NOMO-1 (cell line): ENCODE data around the gene CCDC102A.
A peak's percentile ranks its signal among the peaks of the same experiment; 100 is the strongest.

Experiments
- DNase-seq, 2 experiments: peaks; one replicate each; lab custom pipeline; 2025; ENCODE audit not compliant: unreplicated experiment in 2 of 2; lab: John Stamatoyannopoulos, UW

The CCDC102A gene

DNA sequence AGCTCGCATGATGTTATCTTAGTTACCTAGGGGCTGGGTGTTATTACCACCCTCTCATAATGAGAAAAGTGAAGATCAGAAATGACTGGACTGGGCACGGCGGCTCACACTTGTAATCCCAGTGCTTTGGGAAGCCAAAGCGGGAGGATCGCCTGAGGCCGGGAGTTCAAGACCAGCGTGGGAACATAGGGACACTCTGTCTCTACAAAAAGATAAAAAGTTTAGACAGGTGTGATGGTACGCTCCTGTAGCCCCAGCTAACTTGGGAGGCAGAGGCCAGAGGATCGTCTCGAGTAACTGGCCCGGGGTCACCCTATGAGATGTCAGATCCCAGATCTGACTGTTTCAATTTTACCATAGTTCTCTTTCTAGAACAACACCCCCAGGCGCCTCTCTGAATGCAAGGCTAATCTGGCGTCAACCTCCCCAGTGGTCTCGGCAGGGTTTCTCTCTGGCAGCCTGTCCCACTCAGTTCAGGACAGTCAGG lies 1.9 kb upstream of the CCDC102A start:
- no peak for DNase-seq

DNA sequence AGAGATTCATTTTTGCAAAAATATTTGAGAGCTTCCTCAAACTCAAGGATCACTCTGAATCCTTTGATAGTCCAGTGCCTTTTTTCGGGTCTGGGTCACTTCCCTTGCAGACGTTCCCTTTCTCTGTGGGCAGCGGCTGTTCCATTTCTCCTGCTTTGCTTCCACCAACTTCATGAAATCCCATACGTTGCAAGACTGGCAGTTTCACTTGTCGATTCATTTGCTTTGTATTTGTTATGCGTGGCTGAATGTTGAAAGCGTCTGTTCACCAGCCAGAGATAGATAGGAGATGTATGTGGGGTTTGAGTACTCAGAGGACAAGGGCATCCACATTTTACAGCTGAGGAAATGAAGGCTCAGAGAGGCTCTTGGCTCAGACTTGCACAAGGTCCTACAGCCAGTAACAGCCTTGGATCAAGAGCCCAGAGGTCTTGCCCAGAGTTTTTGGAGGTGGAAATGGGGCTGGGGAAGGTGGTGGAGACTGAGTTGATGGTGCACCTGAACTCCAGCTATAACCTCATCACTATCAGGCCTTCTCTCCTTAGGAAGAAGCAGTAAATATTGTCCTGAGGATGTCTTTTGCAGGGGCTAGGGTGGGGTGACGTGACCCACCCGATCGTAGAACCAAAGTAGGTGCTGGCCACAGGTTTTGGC lies 1.3 kb upstream of the CCDC102A start:
- DNase-seq: peak in 1 of 2 experiments; percentile 18

DNA sequence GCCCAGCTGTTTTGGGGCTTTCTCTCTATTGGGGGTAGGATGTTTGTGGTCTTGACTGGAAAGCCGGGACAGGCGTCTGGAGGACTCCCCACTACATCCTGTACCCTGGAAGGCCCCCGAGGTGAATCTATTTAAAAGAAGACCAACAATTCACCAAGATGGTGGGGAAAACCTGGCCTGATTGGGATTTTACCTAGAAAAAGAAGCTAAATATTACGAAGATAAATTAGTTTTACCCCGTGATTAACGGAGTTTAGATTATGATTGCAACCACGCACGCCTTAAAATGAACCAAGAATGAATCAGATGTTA lies 779 bp upstream of the CCDC102A start:
- no peak for DNase-seq

DNA sequence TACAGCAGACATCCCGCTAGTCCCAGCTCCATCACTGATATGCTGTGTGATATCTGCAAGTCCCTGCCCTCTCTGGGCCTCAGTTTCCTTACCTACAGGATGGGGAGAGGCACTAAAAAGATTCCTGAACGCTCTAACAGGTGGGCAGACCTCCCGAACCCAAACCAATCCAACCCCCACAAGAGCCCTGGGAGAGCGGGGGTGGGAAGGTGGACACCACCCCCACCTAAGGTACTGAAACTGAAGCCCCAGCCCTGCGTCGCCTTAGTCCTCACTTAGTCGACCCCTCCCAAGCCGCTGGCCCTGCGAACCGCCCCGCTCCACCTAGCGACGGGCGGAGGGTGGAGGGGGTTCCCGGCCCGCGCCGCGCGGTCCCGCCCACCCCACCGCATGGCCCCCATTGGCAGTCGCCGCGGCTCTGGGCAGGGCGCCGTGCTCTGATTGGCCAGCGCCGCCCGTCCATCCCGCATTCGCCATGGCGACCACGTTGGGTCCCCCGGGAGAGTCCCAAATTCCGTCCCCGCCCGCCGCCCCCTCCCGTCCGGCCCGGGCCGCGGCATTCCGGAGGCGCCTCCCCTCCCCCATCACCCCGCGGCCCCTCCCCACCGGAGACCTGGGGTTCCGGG lies 578 bp downstream of the CCDC102A start:
- peak; percentile 80 to 83 for DNase-seq

DNA sequence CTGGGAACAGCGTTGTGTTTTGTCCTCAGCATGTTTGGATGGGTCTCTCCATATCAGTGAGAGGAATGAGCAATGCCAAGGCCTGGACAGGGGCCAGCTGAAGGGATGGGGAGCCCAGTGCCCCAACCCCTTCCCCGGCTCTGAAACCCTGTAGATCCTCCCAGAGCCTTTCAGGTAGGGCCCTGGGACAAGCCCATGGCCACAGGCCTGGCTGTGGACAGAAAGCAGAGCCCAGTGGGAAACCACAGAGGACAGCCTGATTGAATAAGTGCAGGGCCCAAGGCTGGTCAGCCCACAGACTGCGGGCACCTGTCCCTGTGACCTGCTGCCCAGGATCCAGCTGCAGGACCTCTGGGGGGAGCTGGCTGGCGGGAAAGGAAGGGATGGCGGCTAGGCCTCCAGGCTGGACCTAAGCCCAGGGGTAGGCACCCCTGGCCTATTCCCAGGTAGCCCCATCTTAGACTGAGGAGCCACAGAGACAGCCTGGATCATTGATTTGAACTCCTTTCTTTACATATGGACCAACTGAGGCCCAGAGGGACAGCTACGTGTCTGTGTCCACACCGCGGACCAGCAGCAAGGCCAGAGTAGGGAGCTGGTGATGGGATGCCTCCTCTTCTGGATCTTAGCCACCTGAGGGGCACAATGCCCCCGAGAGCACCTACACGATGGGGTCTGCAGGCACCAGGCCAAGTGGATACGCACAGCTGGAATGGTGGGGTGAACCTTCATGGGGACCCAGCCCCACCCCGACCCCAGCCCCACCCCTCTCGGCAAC lies 1.3 kb downstream of the CCDC102A start:
- DNase-seq: no peak

DNA sequence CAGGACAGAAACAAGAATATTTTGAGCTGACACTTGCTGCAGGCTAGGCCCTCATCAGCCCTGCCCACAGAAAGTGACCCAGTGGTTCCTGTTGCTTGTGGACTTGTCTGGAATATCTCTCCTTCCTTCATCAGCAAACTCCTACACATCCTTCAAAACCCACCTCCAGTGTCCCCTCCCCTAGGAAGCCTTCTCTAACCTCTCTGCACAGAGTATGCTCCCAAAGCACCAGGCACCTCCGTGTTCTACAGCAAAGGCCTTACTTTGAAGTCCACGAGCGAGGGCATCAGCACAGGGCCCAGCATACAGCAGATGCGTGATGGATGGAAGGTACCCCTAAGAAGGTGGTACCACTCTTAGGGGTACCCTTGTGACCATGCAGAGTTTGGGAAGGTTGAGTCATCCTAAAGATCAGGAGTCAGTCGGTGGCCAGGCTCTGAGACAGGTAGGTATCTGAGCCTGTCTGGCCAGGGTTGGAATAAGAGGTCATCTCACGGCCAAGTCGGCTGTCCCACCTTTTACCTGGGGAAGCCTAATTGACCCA lies 2.0 kb downstream of the CCDC102A start:
- no peak for DNase-seq

DNA sequence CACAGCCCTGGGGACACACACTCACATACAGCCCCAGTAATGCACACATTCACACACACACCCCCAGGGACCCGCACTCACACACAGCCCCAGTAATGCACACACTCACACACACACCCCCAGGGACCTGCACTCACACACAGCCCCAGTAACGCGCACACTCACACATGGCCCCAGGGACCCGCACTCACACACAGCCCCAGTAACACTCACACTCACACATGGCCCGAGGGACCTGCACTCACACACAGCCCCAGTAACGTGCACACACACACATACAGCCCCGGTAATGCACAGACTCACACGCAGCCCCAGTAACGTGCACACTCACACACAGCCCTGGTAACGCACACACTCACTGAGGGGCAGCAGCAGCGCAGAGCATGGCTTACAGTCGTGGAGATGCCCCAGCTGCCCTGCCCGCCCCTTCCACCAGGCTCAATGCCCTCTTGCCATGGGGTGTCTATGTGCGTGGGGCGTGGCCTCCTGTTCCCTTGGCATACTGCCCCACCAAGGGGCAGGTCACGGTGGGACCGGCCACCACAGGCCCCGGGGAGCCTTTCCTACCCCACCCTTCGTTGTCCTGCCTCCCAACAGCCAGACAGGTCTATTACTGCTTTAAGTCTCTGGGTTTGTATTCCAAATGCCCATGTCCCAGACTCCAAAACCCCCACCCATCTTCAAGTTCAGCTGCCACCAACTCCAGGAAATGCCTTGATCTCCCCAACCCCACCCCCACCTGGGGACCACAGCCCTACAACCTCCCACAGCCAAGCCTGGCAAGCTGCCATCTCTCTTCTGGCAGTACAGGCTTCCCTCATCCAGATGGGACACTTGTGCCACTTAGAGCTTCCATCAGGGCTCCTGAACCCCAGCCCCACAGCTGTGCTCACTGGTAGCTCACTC lies 2.7 kb downstream of the CCDC102A start:
- no peak for DNase-seq

DNA sequence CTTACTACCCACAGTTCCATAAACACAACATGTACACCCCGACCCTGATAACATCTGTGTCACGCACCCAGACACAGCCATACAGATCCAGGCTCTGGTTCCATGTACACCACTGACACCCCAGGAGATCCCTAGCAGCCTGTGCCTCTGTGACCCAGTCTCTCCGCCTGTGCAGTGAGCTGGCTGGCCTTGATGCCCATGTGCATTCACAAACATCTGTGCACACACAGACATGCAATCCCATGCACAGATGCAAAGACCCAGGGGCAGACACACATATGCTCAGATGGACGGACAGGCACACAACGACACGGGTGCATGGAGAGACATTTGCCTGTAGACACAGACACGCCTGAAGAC lies 4.1 kb downstream of the CCDC102A start:
- no peak for DNase-seq

DNA sequence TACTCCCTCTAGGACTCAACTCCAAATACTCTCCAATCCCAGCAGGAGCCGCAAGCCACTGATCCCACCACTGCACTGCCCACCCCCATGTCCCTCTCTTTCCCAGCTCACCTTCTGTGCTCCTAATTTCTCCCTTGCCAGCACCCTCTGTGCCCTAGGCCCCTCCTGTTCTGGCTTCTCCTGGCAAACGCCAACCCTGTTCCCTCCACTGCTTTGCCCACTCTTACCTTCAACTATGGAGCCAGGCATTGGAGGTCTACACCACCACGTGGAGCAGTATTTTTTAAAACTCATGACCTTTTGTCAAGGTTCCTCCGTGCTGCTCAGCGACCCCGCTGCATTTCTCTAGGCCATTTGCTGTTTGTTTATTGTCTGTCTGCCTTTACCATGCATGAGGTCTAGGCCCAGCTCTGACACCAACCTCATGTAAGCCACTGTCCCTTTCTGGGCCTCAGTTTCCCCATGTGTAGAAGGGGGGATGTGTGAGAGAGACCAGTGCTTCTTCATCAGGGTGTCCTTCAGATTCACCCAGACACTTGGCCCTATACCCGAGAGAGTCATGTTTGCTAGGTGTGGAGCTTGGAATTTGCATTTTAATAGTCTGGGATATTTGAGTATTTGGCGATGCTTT lies 4.6 kb downstream of the CCDC102A start:
- no peak for DNase-seq

DNA sequence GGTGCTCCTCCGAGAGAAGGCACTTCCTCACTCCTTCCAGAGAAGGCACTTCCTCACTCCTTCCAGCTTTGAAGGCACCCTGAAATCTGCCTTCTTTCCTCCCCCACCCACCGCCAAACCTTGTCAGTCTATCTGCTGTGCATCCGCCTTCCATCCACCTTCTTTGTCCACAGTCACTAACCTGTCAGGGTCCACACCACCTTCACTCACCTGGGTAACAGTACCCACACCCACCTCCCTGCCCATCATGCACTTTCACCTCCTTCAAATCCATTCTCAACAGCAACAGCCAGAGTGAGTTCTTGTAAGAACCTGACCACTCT lies 5.2 kb downstream of the CCDC102A start:
- no peak for DNase-seq

DNA sequence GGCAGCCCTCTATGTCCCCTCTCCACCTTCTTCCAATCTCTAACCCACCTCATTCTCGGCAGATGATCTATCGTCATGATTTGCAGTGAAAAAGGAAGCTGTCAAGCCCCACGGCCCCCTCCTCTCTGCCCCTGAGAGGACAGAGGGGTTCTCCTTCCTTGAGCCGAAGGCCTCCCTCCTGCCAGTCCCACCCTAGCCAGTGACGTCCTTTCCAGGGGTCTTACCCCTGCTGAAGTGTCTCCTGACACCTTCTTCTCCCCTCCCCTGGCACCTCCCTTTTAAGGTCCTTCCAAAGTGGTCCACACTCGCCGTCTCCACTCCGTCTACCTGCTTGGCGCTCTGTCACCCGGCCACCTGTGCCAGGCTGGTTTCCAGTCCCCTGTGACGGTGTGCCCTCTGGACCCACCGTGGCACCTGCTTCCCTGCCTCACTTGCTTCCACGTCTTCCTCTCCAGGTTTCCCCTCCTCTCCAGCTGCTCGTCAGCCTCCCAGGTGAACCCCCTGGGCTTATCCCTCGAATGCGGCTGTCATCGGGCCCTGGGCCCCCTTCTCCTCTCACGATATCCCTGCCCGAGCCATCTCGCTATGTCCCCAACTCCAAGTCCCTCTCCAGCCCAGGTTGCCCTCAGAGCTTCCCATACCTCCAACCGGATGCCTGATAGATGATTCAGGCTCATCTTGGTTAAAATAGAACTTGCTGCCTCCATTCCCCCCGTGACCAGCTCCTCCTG lies 5.7 kb downstream of the CCDC102A start:
- DNase-seq: no peak

DNA sequence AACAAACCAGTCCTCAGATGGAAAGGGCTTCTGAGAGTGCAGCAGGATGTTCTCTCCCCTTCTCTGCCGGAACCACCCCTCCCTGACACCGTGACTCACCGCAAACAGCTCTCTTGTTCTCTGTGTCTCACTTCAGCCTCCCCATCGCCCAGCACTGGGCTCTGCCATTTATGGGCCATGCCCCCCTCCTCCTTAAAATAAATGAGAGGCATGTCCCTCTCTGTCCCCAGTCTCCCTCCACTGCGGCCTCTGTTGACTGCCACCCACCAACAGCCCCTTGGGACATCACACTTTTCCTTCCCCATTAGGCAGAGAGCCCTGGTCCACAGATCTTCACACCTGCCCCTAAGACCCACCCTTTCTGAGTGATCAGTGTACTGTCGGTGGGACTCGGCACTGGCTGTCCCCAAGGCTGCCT lies 6.3 kb downstream of the CCDC102A start:
- peak; percentile 8 to 34 for DNase-seq

DNA sequence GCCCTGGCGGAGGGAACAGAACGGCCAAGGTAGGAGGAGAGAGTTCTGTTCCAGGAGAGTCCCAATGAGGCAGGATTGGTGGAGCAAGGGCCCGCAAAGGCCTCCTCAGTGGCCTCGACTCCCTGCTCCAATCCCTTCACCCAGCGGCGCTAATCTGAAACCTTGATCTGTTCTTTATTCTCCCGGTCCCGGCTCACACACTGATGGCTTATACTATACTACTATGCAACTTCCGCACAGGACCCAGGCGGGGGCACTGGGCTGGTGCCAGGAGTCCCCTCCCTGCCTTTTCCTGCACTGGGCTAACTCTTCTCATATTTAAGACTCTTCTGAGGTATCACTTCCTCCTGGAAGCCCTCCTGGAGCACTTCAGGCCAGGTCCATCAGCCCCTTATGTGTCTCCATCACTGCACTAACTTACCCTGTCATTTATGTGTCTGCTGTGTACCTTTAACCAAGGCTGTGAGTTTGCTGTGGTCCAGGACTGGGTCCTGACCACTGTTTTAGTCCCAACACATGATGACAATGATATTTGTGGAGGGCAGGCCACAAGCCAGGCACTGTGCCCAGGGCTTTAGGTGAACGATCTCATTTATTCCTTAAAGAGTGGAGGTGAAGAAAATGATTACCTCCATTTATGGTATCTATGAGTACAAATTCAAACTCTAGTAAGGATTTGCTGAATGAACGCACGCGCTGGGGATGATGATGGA lies 6.8 kb downstream of the CCDC102A start:
- no peak for DNase-seq

DNA sequence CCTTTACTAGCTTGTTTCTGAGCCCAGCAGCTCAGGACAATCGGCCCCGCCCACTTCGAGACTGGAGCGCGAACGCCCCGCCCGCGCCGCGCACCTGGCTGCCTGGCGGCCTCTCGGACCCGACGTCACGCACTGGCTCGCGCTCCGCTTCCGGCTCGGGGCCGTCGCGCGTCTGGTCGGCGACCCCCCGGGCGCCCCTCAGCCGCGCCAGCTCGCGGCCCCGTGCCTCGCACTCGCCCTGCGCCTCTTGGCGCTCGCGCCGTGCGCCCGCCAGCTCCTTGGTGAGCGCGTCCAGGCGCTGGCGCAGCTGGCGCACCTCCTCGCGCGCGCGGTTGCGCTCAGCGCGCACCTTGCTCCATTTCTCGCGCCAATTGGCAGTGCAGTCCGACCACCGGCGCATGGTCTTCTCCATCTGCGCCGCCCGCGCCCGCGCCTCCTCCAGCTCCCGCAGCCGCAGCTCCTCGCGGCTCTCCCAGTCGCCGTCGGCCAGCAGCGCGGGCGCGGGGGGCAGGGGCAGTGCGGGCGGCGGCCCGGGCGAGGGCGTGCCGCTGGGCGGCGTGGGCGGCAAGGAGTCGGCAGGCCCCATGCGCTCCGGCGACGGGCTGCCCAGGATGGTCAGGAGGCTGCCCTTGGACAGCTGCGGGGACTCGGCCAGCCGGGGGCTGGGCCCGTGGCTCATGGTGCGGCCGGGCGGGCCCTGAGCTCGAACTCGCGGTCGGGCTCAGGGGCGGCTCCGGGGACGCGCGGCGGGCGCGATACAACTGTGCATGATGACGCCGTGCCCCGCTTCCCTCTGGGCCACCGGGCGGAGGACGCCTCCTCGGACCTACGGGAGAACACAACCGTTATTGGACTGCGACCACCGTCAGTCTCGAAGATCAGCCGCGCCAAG lies 7.6 kb downstream of the CCDC102A start:
- no peak for DNase-seq

DNA sequence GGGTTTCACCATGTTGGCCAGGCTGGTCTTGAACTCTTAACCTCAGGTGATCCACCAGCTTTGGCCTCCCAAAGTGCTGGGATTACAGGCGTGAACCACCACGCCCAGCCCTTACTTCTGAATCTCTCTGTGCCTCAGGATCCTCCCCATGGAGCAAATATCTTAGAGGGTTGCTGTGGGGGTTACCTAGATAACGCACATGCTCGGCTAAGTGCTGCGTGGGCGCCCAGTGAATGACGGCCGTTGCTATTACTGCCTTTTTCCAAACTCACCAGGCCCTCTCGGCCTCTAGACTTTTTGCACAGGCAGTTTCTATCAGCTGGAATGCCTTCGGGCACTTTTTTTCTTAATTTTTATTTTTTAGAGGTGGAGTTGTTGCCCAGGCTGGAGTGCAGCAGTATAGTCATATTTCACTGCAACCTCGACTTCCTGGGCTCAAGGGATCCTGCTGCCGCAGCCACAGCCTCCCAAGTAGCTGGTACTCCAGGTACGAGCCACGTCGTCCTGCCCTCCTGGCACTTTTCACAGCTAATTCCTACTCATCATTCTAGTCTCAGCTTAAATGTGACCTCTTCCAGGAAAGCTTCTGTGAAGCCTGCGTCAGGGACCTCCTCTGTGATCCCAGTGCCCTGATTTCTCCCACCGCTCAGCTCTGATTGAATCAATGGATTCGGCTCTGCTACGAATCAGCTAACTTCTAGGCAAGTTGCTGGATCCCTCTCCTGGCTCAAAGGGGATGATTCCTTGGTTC lies 8.6 kb downstream of the CCDC102A start:
- no peak for DNase-seq

DNA sequence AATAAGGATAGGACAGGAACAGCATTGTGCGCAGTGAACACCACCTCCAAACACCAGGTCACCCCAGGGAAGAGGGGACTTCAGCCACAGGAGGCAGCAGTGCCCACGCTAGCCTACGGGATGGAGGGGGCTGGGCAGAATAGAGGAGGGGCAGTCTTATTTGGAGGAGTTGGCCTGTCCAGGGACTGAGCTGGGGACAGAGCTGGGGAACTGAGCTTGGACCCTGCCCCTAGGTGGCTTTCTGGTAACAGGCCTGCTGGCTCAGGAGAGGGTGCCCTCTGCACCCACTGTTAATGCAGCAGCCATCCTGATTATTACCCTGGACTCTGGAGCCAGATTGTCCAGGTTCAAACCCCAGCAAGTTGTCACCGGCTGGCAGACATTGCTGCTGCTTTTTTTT lies 9.3 kb downstream of the CCDC102A start:
- no peak for DNase-seq

DNA sequence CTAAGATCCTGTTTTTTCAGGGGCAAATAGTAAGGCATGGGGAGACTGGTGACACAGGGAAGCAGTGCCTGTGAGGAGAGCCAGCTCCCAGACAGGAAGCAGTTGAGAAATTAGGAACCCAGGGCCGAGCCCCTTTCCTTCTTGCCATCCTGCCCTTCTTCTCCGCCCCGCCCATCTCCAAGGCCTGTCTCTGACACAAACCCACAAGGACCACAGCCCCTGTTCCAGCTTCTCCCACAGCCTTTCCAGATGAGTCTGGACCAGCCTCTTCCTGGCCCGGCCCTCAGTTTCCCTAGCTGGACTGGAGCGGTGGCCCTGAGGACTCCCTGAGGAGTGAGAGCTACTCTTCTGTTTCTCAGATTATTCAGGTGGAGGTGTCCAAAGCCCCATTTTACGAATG lies 9.9 kb downstream of the CCDC102A start:
- DNase-seq: no peak

DNA sequence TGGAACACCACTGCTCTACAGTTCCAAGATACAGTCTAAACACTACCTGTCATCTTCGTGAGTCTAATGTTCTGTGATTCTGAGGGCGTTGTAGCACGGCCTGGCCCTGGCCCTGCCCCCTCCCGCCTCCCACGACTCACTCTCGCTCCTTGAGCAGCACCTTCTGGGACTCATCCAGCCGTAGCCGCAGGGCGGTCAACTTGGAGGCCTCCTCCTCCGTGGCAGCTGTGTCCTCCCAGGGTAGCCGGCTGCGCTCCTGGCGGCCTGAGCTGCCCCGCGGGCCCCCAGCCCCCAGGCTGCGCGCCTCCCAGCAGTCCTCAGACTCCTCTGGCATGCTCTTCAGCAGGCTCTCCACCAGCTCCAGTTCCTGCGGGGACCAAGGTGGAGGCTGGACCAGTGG lies 10.6 kb downstream of the CCDC102A start:
- no peak for DNase-seq
